Type B pancreatic cell (in vitro differentiated cells): ENCODE results near the gene ADGRL3. TPM values are rescaled to one million over a fixed set of nuclear protein-coding genes. Genes with fewer than 3 reads are reported as not detected.

Experiments used
- DNase-seq: peaks from one replicate; pipeline ENCODE4 v3.0.0; 2021; ENCODE audit warnings: mixed read lengths; ENCODE audit not compliant: unreplicated experiment; ENCODE audit errors: extremely low spot score
- H3K27ac Mint-ChIP-seq: 2 replicates; pipeline ENCODE4 v1.8.0; 2021; ENCODE audit warnings: mild to moderate bottlenecking, mixed read lengths
- H3K27me3 Mint-ChIP-seq: 2 replicates; pipeline ENCODE4 v1.8.0; 2021; ENCODE audit warnings: mixed read lengths
- H3K36me3 Mint-ChIP-seq: 2 replicates; pipeline ENCODE4 v1.8.0; 2021; ENCODE audit warnings: mixed read lengths
- H3K4me1 Mint-ChIP-seq: one replicate; pipeline ENCODE4 v1.8.0; 2021; ENCODE audit warnings: mixed read lengths; ENCODE audit not compliant: unreplicated experiment
- H3K4me3 Mint-ChIP-seq: 2 replicates; pipeline ENCODE4 v1.8.0; 2021; ENCODE audit warnings: mild to moderate bottlenecking, mixed read lengths
- H3K9me3 Mint-ChIP-seq: 2 replicates; pipeline ENCODE4 v1.8.0; 2021; ENCODE audit warnings: mixed read lengths
- total RNA-seq: library from RNA; stranded (reverse); gene quantifications from 2 replicates; pipeline ENCODE4 v1.2.1, GENCODE V29; 2021; ENCODE audit warnings: low replicate concordance
- TF ChIP-seq, protein P1 (sequence below): fragments of 200-600 bp; sonication (generic); conservative IDR thresholded peaks from 2 replicates; pipeline ENCODE4 v1.5.0; 2021; ENCODE audit warnings: antibody characterized with exemption, mild to moderate bottlenecking

Gene ADGRL3
- total RNA-seq, 1 donor from 2014 or later, result 53.5 TPM

DNA sequence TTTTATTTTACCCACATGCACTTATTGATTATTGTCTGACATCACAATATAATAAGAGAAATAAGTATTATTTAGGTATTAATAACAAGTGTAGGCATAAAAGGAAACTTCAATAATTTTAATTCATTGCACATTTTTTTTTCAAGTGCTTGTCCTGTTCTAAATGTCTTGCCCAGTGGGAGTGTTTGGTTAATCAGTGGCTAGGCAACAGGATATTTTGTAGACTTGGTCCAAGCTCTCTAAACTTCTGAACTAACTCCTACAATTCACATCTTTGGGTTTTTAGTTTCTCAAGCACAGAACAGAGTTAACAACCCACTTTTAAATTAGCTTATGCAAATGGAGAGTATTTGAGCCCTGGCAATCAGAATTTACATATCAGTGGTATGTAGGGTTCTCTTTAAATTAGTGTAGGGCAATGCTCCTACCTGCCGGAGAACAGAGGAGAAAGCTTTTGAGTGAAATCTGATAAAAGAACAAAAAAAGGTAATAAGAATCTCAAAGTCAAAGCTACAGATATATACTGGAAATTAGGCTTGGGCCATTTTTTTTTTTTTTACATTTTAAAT is 353.5 kb downstream of the ADGRL3 start:
- Mint-ChIP-seq H3K4me1 (peaks cover 12% of the 10 kb centered on the region), H3K36me3 (no peaks in the 10 kb centered on the region), H3K27me3 (no peaks in the 10 kb centered on the region), H3K27ac (no peak overlapping the region), H3K4me3 (no peak overlapping the region), H3K9me3 (no peaks in the 10 kb centered on the region)
- TF ChIP-seq, protein P1, sequence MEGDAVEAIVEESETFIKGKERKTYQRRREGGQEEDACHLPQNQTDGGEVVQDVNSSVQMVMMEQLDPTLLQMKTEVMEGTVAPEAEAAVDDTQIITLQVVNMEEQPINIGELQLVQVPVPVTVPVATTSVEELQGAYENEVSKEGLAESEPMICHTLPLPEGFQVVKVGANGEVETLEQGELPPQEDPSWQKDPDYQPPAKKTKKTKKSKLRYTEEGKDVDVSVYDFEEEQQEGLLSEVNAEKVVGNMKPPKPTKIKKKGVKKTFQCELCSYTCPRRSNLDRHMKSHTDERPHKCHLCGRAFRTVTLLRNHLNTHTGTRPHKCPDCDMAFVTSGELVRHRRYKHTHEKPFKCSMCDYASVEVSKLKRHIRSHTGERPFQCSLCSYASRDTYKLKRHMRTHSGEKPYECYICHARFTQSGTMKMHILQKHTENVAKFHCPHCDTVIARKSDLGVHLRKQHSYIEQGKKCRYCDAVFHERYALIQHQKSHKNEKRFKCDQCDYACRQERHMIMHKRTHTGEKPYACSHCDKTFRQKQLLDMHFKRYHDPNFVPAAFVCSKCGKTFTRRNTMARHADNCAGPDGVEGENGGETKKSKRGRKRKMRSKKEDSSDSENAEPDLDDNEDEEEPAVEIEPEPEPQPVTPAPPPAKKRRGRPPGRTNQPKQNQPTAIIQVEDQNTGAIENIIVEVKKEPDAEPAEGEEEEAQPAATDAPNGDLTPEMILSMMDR, result no peak
- DNase-seq, result no peak

DNA sequence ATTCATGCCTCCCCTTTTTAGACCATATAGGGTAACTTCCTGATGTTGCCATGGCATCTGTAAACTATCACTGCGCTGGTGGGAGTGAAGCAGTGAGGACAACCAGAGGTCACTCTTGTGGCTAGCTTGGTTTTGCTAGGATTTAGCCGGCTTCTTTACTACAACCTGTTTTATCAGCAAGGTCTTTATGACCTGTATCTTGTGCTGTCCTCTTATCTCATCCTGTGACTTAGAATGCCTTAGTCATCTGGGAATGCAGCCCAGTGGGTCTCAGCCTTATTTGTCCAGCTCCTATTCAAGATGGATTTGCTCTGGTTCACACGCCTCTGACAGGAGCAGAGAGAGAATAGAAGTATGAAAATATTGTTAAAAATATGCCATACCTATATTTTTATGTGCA is 355.7 kb downstream of the ADGRL3 start:
- H3K27ac Mint-ChIP-seq, result peak overlapping the region; percentile 87
- H3K36me3 Mint-ChIP-seq, result no peaks in the 10 kb centered on the region
- H3K4me3 Mint-ChIP-seq, result peak overlapping the region; percentile 23
- DNase-seq, result no peak
- H3K9me3 Mint-ChIP-seq, result no peaks in the 10 kb centered on the region
- H3K27me3 Mint-ChIP-seq, result no peaks in the 10 kb centered on the region
- H3K4me1 Mint-ChIP-seq, result peaks cover 16% of the 10 kb centered on the region
- TF ChIP-seq, protein P1, result no peak

DNA sequence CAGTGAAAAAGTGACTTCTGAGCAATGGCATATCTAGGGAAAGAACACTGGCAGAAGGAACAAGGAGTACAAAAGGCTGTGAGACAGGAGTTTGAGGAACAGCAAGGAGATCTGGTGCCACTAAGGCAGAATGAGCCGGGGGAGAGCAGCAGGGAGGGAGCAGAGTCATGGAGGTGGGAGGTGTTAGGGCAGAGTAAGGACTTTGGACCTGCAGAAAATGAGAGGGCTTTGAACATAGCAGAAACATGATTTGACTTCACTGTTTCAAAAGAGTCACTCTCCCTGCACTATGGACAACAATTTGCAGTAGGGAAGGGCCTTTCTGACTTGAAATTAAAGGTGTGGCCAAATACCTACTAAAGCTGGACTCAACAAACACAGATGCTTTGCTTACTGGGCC is 356.2 kb downstream of the ADGRL3 start:
- Mint-ChIP-seq H3K36me3 (no peaks in the 10 kb centered on the region), H3K9me3 (no peaks in the 10 kb centered on the region), H3K27me3 (no peaks in the 10 kb centered on the region), H3K4me3 (peak overlapping the region; percentile 23), H3K4me1 (peaks cover 16% of the 10 kb centered on the region), H3K27ac (peak overlapping the region; percentile 87)
- TF ChIP-seq, protein P1, result no peak
- no peak for DNase-seq

GRCh38 chr4:61559396-61559795 is 359.3 kb downstream of the ADGRL3 start:
- no peak overlapping the region for H3K4me3 Mint-ChIP-seq

DNA sequence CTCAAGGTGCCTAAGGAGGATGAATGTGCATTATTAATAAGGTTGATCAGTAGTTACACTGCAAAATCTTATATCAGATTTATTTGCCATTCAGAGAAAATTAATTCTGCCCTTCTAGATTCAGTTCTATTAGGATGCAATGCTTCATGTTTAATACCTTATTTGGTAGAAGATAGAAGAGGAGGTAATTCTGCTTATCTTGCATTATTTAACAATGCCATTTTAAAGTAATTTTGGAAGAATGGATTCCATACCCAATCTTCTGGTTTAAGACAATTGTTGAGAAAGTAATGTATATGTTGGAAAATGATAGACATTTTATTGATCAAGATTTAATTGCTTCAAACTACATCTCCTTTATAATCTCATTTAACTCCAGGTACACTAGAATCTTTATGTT is 360.9 kb downstream of the ADGRL3 start:
- Mint-ChIP-seq H3K9me3 (peaks cover 6% of the 10 kb centered on the region), H3K4me1 (peaks cover 13% of the 10 kb centered on the region), H3K4me3 (no peak overlapping the region), H3K27me3 (no peaks in the 10 kb centered on the region), H3K36me3 (peaks cover 11% of the 10 kb centered on the region), H3K27ac (no peak overlapping the region)
- DNase-seq, result no peak
- TF ChIP-seq, protein P1, result no peak

More at GRCh38 chr4:61559396-61559795, 359.3 kb downstream of the ADGRL3 start:
- H3K9me3 Mint-ChIP-seq, result peaks cover 6% of the 10 kb centered on the region
- no peak for DNase-seq
- H3K27me3 Mint-ChIP-seq, result no peaks in the 10 kb centered on the region
- H3K27ac Mint-ChIP-seq, result no peak overlapping the region
- peaks cover 11% of the 10 kb centered on the region for H3K36me3 Mint-ChIP-seq
- TF ChIP-seq, protein P1, result no peak
- peaks cover 16% of the 10 kb centered on the region for H3K4me1 Mint-ChIP-seq
